SK-N-SH (cell line): ENCODE results near the gene R3HDM2.

Experiments
- EZH2phosphoT487 ChIP-seq: fragments of 200-600 bp; sonication (generic); IDR thresholded peaks from 2 replicates; pipeline ENCODE4 v1.6.1; 2017; ENCODE audit warnings: low read depth, mixed run types, mild to moderate bottlenecking, antibody characterized with exemption, moderate library complexity, borderline replicate concordance
- RFX5 ChIP-seq: IDR thresholded peaks from 2 replicates; pipeline ENCODE4 v1.6.1; 2012; ENCODE audit warnings: mild to moderate bottlenecking, improper control_type of control experiment, low read length

DNA sequence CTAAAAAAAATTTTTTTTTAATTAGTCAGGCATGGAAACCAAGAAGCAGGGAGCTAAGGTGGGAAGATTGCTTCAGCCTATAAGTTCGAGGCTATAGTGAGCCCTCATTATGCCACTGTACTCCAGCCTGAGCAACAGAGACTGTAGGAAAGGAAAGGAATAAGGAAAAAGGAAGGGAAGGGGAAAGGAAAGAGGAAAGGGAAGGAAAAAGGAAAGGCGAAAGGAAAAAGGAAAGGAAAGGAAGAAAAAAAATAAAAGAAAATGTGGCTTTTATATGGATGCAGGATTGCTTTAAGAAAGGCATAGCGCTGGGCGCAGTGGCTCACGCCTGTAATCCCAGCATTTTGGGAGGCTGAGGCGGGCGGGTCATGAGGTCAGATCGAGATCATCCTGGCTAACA is 70.4 kb downstream of the R3HDM2 start:
- TF ChIP-seq EZH2phosphoT487 (no peak), RFX5 (no peak)
